T-helper 9 cell (primary cell): Measurements from ENCODE around the gene TECTB.

Experiments
- DNase-seq: peaks from one replicate; pipeline ENCODE4 v3.0.0-alpha.2; 2020

Gene TECTB

GRCh38 chr10:112349521-112350085, 66.4 kb downstream of the TECTB start:
- no peak for DNase-seq

GRCh38 chr10:112351146-112351545, 67.9 kb downstream of the TECTB start:
- no peak for DNase-seq

- DNase-seq, result no peak
Measured at GRCh38 chr10:112352044-112352443, 68.8 kb downstream of the TECTB start.

GRCh38 chr10:112353046-112353445, 69.8 kb downstream of the TECTB start:
- DNase-seq, result no peak
